Activated T-cell treated with anti-CD3 and anti-CD28 coated beads, Interleukin-2, amount 50 U/mL, for 72 hours (primary cell): ENCODE data around the gene ARVCF. TPM values are rescaled to one million over a fixed set of nuclear protein-coding genes. Genes with fewer than 3 reads are reported as not detected.
A peak's percentile ranks its signal among the peaks of the same experiment; 100 is the strongest.

Experiments
- ATAC-seq, 2 donors: fragments of 150-1000 bp; cut with Tn5 transposase; replicated peaks in 1 of 2; 2 replicates each; pipeline ENCODE4 v1.10.0; 2021; ENCODE audit warnings: moderate library complexity in 2 of 2, mild to moderate bottlenecking in 1 of 2
- DNase-seq, 2 donors: peaks; one replicate each; pipeline ENCODE4 v3.0.0; 2021 to 2022; ENCODE audit warnings: mixed read lengths in 1 of 2
- H3K27ac Mint-ChIP-seq: one replicate; pipeline ENCODE4 v1.8.0; 2022; ENCODE audit warnings: mild to moderate bottlenecking, moderate library complexity, mixed read lengths
- H3K27me3 Mint-ChIP-seq: one replicate; pipeline ENCODE4 v1.8.0; 2022; ENCODE audit warnings: low read depth, mixed read lengths
- H3K36me3 Mint-ChIP-seq, 2 donors: one replicate each; pipeline ENCODE4 v1.8.0; 2022; ENCODE audit warnings: mixed read lengths in 2 of 2, mild to moderate bottlenecking in 1 of 2; ENCODE audit not compliant: insufficient read depth in 2 of 2
- H3K4me1 Mint-ChIP-seq: one replicate; pipeline ENCODE4 v1.8.0; 2022; ENCODE audit warnings: low read depth, mixed read lengths
- H3K4me3 Mint-ChIP-seq, 2 donors: one replicate each; pipeline ENCODE4 v1.8.0; 2022; ENCODE audit warnings: mild to moderate bottlenecking in 2 of 2, mixed read lengths in 2 of 2, moderate library complexity in 2 of 2
- H3K9me3 Mint-ChIP-seq, 2 donors: one replicate each; pipeline ENCODE4 v1.8.0; 2022; ENCODE audit warnings: mixed read lengths in 2 of 2
- total RNA-seq, 2 donors: library from RNA; stranded (reverse); gene quantifications; one replicate each; pipeline ENCODE4 v1.2.3, GENCODE V29; 2022

ARVCF gene
- total RNA-seq, 2 donors from 2014 or later, result 1.7 to 5.5 TPM

DNA sequence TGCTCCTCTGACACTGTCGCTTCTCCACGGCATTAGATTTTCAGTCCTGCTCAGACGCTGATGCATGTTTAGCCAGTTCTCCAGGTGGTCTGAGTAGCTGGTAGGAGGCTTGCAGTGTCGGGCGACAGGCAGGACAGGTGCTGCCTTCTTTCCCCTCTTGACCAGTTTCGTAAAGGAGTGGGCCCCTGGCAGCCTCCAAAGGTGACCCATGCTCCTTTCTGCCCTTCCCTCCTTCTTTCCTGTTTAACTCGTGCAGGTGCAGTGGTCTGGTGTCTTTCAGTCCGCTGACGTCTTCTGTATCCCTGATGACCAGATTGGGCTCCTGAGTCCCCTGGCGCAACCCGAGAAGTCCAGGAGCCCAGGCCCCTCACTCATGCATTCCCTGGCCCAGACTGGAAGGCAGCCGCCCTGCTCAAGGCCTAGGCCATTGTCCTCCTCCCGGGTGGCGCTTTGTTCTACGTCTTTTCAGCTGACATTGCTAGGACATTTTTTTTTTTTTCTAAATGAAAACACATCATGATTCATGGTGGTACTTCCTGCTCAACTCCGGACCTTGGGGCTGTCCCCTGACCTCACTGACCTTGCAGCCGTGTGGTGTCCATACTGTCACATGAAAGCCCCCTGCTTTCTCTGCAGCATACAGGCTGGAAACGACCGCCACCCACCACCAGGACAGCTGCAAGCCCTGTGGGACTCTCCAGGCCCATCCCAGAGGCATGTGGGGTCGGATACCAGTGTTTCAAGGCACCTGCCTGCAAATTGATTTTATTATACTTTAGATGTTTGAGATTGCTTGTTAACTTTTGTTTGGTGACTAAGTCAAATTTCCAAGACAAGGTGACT is 49.5 kb downstream of the ARVCF start:
- H3K36me3 Mint-ChIP-seq, result peaks cover 3 to 4% of the 10 kb centered on the region in 2 donors
- ATAC-seq (no peak), DNase-seq (no peak)
- no peaks in the 10 kb centered on the region for H3K27me3 Mint-ChIP-seq
- H3K9me3 Mint-ChIP-seq, result no peaks in the 10 kb centered on the region
- H3K4me3 Mint-ChIP-seq, result no peak overlapping the region
- peaks cover 5% of the 10 kb centered on the region for H3K4me1 Mint-ChIP-seq
- H3K27ac Mint-ChIP-seq, result peak overlapping the region; percentile 30

DNA sequence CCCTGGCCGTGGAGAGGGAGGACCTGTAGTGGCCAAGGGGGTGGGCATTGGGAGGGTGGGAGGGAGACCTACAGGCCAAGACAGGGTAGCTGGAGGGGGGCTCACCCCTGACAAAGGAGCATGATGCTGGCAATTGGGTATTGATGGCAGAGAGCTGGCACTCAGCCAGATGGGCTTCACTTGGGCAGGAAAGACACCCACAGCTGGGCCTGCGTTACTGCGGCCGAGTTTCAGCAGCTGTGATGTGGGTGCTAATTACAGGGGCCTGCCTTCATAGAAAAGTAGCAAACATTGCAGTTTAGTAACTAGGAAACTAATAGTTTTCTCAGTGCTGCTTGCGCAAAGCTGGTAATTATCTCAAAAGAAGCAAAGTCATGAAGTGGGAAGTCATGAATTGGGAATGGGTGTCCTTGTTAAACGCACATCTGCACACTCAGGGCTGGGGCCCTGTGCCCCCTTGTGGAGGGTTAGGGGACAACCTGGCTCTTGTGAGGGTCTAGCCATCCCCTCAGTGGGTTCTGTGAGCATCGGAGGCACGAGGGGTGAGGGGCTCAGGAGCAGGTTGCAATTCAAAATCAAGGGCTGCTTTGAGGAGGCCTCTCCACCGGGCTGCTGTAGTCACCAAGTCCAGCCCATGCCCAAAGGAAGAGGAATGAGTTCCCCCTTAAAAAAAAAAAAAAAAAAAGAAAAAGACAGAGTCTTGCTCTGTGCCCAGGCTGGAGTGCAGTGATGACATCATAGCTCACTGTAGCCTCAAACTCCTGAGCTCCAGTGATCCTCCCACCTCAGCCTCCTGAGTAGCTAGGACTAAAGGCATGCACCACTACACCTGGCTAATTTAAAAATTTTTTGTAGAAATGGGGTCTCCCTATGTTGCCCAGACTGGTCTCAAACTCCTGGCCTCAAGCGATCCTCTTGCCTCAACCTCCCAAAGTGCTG is 50.6 kb downstream of the ARVCF start:
- H3K4me1 Mint-ChIP-seq, result peaks cover 7% of the 10 kb centered on the region
- DNase-seq (no peak), ATAC-seq (no peak)
- H3K36me3 Mint-ChIP-seq, result peaks cover 3 to 4% of the 10 kb centered on the region in 2 donors
- H3K27ac Mint-ChIP-seq, result no peak overlapping the region
- H3K9me3 Mint-ChIP-seq, result no peaks in the 10 kb centered on the region
- H3K4me3 Mint-ChIP-seq, result no peak overlapping the region
- no peaks in the 10 kb centered on the region for H3K27me3 Mint-ChIP-seq

- no peaks in the 10 kb centered on the region for H3K9me3 Mint-ChIP-seq
- ATAC-seq (no peak), DNase-seq (no peak)
- H3K4me3 Mint-ChIP-seq, result no peak overlapping the region
- no peaks in the 10 kb centered on the region for H3K27me3 Mint-ChIP-seq
- peaks cover 3 to 4% of the 10 kb centered on the region in 2 donors for H3K36me3 Mint-ChIP-seq
- peaks cover 7% of the 10 kb centered on the region for H3K4me1 Mint-ChIP-seq
- H3K27ac Mint-ChIP-seq, result no peak overlapping the region
These were observed 51.8 kb downstream of the ARVCF start for GRCh38 chr22:19964701-19965386.

GRCh38 chr22:19963863-19964642 is 52.6 kb downstream of the ARVCF start:
- Mint-ChIP-seq H3K27me3 (no peaks in the 10 kb centered on the region), H3K36me3 (peaks cover 3 to 4% of the 10 kb centered on the region in 2 donors), H3K4me3 (no peak overlapping the region), H3K27ac (no peak overlapping the region), H3K9me3 (no peaks in the 10 kb centered on the region), H3K4me1 (peaks cover 7% of the 10 kb centered on the region)
- ATAC-seq (no peak), DNase-seq (no peak)

- DNase-seq, result peak in 1 of 2 donors; percentile 57
- no peak overlapping the region for H3K4me3 Mint-ChIP-seq
- peaks cover 3 to 4% of the 10 kb centered on the region in 2 donors for H3K36me3 Mint-ChIP-seq
- ATAC-seq, result peak in 1 of 2 donors; percentile 74
- H3K27me3 Mint-ChIP-seq, result no peaks in the 10 kb centered on the region
- no peaks in the 10 kb centered on the region for H3K9me3 Mint-ChIP-seq
- H3K4me1 Mint-ChIP-seq, result peaks cover 7% of the 10 kb centered on the region
- H3K27ac Mint-ChIP-seq, result no peak overlapping the region
These were observed 53.5 kb downstream of the ARVCF start for GRCh38 chr22:19962909-19963806.

GRCh38 chr22:19962246-19962908 is 54.2 kb downstream of the ARVCF start:
- ATAC-seq, result peak; percentile 76 to 80
- Mint-ChIP-seq H3K9me3 (no peaks in the 10 kb centered on the region), H3K4me1 (peaks cover 7% of the 10 kb centered on the region), H3K27me3 (no peaks in the 10 kb centered on the region), H3K36me3 (peaks cover 3 to 4% of the 10 kb centered on the region in 2 donors), H3K4me3 (no peak overlapping the region), H3K27ac (no peak overlapping the region)
- DNase-seq, result peak; percentile 58 to 73

DNA sequence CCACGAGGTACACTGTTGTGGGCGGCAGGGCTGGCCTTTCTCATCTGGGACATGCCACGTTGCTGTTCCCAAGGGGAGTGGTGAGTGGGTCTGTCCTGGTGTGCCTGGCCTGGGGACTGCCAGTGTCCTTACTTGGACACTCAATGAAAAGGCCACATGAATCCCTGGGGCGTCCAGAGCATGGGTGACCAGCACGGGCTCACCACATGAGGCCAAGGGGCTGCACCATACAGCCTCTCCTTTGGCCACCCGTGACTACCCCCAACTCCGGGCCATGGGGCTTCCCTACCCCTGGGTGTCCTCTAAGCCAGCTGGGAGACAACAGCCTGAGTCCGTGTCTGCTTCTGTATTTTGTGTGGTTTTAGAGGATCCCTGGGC is 54.8 kb downstream of the ARVCF start:
- H3K27me3 Mint-ChIP-seq, result no peaks in the 10 kb centered on the region
- no peak overlapping the region for H3K27ac Mint-ChIP-seq
- ATAC-seq, result peak in 1 of 2 donors; percentile 3
- no peak overlapping the region for H3K4me3 Mint-ChIP-seq
- no peaks in the 10 kb centered on the region for H3K9me3 Mint-ChIP-seq
- no peak for DNase-seq
- peaks cover under 1 to 4% of the 10 kb centered on the region in 2 donors for H3K36me3 Mint-ChIP-seq
- peaks cover 7% of the 10 kb centered on the region for H3K4me1 Mint-ChIP-seq

DNA sequence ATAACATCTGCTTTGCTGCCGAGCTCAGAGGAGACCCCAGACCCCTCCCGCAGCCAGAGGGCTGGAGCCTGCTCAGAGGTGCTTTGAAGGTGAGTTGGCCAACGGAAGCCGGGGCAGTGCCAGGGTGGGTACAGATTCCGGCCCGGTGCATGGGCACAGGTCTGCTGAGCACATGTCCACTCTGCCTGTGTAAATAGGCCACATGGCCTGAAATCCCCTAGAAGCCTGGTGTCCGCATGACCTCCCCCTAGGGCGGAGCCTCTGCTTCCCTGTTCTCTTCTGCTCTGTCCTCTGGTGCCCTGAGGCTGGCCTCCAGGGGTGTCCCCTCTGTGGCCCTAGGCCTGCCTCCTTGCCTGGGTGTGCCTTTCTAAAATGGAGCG is 55.4 kb downstream of the ARVCF start:
- no peaks in the 10 kb centered on the region for H3K9me3 Mint-ChIP-seq
- H3K4me3 Mint-ChIP-seq, result no peak overlapping the region
- H3K4me1 Mint-ChIP-seq, result peaks cover 7% of the 10 kb centered on the region
- H3K36me3 Mint-ChIP-seq, result peaks cover 0 to 4% of the 10 kb centered on the region in 2 donors
- no peaks in the 10 kb centered on the region for H3K27me3 Mint-ChIP-seq
- DNase-seq, result no peak
- no peak for ATAC-seq
- H3K27ac Mint-ChIP-seq, result no peak overlapping the region

- no peak overlapping the region for H3K27ac Mint-ChIP-seq
- no peaks in the 10 kb centered on the region for H3K27me3 Mint-ChIP-seq
- DNase-seq (no peak), ATAC-seq (peak in 1 of 2 donors; percentile 16)
- H3K9me3 Mint-ChIP-seq, result no peaks in the 10 kb centered on the region
- H3K4me3 Mint-ChIP-seq, result no peak overlapping the region
- H3K4me1 Mint-ChIP-seq, result peaks cover 9% of the 10 kb centered on the region
- H3K36me3 Mint-ChIP-seq, result peaks cover 0 to 4% of the 10 kb centered on the region in 2 donors
These were observed 56.0 kb downstream of the ARVCF start for GRCh38 chr22:19960491-19961200.

GRCh38 chr22:19959587-19960490 is 56.8 kb downstream of the ARVCF start:
- H3K9me3 Mint-ChIP-seq, result no peaks in the 10 kb centered on the region
- H3K4me3 Mint-ChIP-seq, result no peak overlapping the region
- H3K4me1 Mint-ChIP-seq, result peaks cover 11% of the 10 kb centered on the region
- H3K36me3 Mint-ChIP-seq, result peaks cover 0 to 2% of the 10 kb centered on the region in 2 donors
- no peak overlapping the region for H3K27ac Mint-ChIP-seq
- DNase-seq (no peak), ATAC-seq (no peak)
- H3K27me3 Mint-ChIP-seq, result no peaks in the 10 kb centered on the region
